Measurements from ENCODE around the gene PNPO. TPM values are rescaled to one million over a fixed set of nuclear protein-coding genes. Genes with fewer than 3 reads are reported as not detected.

The PNPO gene
- total RNA-seq, 1 donor from 2014 or later, result 21.1 TPM

- no peak for DNase-seq (ENCODE audit: low read depth, low spot score)
Measured at GRCh38 chr17:47996201-47996600, 54.8 kb downstream of the PNPO start.

- no peak for DNase-seq (ENCODE audit: low read depth, low spot score)
Measured at GRCh38 chr17:47997586-47997985, 56.2 kb downstream of the PNPO start.

GRCh38 chr17:47998044-47998443, 56.7 kb downstream of the PNPO start:
- no peak for DNase-seq (ENCODE audit: low read depth, low spot score)

Other genes with a start within 250 kb of the PNPO start
- 8.2 and 10.4 TPM in 2 replicates for gene TBKBP1, start 247.4 kb upstream of the PNPO start, total RNA-seq
- gene TBX21, start 208.3 kb upstream of the PNPO start, total RNA-seq, result not detected in 2 replicates
- 9.0 and 13.2 TPM in 2 replicates for gene OSBPL7, start 119.8 kb upstream of the PNPO start, total RNA-seq
- 23.9 and 29.6 TPM in 2 replicates for gene MRPL10, start 110.0 kb upstream of the PNPO start, total RNA-seq
- gene LRRC46, start 109.9 kb upstream of the PNPO start, total RNA-seq, result not detected in 2 replicates
- 28.8 and 46.4 TPM in 2 replicates for gene SCRN2, start 100.3 kb upstream of the PNPO start, total RNA-seq
- 0.92 and 1.3 TPM in 2 replicates for gene SP6, start 90.4 kb upstream of the PNPO start, total RNA-seq
- gene SP2, start 45.3 kb upstream of the PNPO start, total RNA-seq, result 1.3 and 1.4 TPM in 2 replicates
- gene PRR15L, start 16.3 kb downstream of the PNPO start, total RNA-seq, result not detected in 2 replicates
- 68.2 and 75.8 TPM in 2 replicates for gene CDK5RAP3, start 29.5 kb downstream of the PNPO start, total RNA-seq
- gene COPZ2, start 96.2 kb downstream of the PNPO start, total RNA-seq, result 6.3 and 7.4 TPM in 2 replicates
- 105 and 121 TPM in 2 replicates for gene NFE2L1, start 106.8 kb downstream of the PNPO start, total RNA-seq
- gene CBX1, start 159.9 kb downstream of the PNPO start, total RNA-seq, result 57.9 and 74.0 TPM in 2 replicates
- gene SNX11, start 166.2 kb downstream of the PNPO start, total RNA-seq, result 15.2 and 15.7 TPM in 2 replicates

Data from pulmonary artery endothelial cell (primary cell).